ENCODE measurements around the gene COBL.

COBL gene

DNA sequence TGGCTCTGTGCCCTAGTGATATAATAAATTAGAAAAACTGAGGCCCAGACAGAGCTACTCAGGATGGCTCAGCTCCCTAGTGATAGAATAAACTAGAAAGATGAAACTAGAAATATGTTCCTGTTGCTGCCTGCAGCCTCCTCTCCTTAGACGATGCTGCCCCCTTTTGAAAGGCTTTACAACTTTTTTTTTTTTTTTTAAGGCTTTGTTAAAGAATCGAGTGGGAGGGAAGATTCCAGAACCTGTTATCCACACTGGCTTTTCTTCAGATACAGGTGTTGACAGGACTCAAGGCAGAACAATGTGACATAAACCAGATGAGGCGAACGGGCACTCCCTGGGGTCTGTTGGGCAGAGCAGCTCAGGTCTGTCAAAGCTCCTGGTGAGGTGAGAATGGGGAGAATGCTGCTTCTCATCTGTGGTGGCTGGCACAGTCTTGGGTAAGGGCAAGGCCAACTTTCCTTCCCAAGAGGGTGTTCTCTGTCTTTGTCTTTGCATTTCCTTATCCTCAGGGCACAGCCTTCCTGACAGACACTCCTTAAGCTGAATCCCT, 175.1 kb downstream of the COBL start:
- no peak for FAIRE-seq

- no peak for FAIRE-seq
Observed at GRCh38 chr7:51140199-51141164, 176.1 kb downstream of the COBL start.

- no peak for FAIRE-seq
Observed at GRCh38 chr7:51139796-51140195, 176.8 kb downstream of the COBL start.

GRCh38 chr7:51138123-51139085, 178.2 kb downstream of the COBL start:
- no peak for FAIRE-seq

GRCh38 chr7:51135576-51135975, 181.0 kb downstream of the COBL start:
- no peak for FAIRE-seq

- no peak for FAIRE-seq
Observed at GRCh38 chr7:51134013-51134441, 182.6 kb downstream of the COBL start.

- no peak for FAIRE-seq
Observed at GRCh38 chr7:51132661-51133060, 183.9 kb downstream of the COBL start.

DNA sequence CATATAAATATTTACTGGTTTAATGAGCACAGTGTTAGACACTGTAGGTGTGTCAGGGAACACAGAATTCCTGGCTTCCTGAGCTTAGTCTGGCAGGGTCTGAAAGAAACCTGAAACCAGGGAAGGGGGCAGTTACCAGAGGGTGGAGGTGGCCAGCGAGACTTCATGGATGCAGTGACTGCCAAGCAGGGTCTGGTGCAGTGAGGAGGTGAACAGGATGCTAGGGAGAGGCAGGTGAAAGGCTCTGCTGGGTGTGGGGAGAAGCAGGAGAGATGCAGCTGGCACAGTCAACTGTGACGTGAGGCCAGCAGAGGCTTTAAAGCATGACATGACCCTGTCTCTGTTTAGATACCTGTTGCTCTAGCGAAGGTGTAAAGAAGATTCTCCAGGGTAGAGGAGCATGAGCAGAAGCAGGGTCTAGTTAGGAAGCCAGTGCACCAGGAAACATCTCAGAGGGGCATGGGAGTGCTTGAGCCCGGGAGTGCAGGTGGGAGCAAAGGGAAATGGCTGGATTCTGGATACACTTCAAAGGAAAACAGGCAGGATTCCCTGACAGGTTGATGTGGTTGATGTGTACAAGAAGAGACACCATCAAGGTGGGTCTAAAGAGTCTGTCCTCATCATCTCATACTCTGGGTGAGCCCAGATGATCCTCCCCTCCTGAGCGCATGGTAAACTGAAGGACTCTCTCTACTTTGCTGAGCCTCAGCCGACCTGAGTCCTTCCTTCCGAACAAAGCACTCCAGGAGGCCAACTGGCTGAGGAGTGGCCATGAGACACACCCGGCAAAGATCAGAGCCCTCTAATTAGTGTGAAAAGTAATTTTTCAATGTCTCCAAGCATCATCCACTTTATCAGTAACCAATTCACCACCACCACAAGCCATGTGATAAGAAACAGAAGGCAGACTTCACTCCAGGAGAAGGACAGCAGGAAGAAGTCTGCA, 186.8 kb downstream of the COBL start:
- FAIRE-seq: no peak

DNA sequence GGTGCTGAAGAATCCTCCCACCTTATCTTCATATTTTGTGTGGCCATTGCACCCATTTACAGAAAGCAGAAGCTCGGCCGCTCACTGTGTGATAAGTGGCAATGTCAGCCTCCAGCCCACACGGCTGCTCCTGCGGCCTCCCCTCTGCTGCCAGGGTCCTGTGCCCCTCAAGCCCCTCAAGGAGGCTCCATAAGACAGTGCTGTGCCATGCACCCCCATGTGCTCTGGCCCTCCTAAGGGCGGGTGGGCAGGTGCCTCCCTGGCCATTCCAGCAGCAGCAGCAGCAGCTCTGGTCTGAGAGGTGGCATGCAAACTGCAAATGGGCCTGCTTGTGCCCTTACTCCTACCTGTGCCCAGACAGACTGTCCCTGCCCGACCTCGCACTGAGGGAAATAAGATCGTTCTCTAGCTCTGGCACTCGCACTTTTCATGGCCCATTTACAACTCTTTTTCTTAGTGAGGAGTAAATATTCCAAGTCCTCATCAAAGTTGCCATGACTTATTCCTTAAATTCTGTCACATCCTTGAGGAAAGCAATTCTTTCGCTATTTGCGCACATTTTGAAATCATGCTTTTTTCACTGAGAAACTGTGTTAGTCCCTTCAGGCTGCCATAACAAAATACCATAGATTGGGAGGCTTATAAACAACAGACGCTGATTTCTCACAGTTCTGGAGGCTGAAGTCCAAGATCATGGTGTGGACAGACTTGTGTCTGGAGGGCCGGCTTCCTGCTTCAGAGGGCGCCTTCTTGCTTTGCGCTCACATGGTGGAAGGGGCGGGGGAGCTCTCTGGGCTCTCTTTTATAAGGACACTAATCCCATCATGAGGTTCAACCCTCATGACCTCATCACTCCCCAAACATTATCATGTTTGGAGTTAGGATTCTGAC, 187.8 kb downstream of the COBL start:
- no peak for FAIRE-seq

DNA sequence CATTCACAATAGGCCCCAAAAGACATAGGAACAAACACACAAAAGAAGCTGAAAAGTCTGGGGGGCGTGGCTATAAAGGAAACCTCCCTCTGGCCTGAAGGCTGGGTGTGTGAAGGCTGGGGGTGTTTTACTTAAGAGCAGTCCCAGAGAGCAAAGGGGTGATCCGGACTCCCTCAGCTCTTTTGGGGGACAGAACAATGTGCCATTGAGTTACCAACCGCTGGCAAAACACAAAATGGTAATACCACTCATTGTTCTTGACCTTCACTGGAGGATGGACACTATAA, 189.0 kb downstream of the COBL start:
- no peak for FAIRE-seq

- FAIRE-seq: no peak
Observed at GRCh38 chr7:51126813-51127617, 189.6 kb downstream of the COBL start.

DNA sequence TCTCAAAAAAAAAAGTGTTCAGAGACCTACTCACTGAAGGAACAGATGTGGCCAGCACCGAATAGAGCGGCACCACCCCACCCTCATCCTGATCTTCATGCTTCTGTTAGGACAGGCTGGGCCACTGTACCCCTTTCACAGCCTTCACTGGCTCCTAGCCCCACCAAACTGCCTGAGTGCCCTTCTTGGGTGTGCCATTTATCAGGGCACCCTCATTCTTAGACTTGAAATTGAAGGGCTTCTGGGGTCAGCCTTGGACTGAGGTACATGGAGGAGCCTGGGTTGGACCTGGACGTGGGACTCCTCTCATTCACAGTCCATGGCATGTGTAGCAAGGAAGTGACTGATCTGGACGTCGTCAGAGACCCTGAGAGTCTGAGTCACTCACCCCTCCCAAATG, 190.3 kb downstream of the COBL start:
- no peak for FAIRE-seq

- FAIRE-seq: no peak
Observed at GRCh38 chr7:51124321-51124720, 192.3 kb downstream of the COBL start.

GRCh38 chr7:51123322-51124019, 193.1 kb downstream of the COBL start:
- no peak for FAIRE-seq

- FAIRE-seq: no peak
Observed at GRCh38 chr7:51121931-51122425, 194.6 kb downstream of the COBL start.

GRCh38 chr7:51121036-51121790, 195.4 kb downstream of the COBL start:
- FAIRE-seq: no peak

DNA sequence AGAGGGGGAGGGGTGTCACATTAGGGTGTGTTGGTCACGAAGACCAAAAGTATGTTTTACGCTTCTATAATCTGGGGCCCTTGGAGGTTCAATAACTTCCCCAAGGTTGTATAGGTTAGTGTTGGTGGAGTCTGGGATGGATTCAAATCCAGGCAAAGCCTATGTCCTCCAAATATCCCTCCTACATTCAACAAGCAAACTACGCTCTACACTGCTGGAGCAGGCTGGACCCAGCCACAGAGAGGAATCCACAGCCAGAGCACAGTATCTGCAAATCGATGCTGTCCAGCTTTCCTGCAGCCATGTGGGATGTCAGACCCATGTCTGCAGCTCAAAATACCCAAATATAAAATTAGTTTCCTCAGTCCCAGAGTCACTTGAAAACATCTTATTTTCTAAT, 198.0 kb downstream of the COBL start:
- no peak for FAIRE-seq

GRCh38 chr7:51114501-51114900, 202.1 kb downstream of the COBL start:
- FAIRE-seq: no peak

DNA sequence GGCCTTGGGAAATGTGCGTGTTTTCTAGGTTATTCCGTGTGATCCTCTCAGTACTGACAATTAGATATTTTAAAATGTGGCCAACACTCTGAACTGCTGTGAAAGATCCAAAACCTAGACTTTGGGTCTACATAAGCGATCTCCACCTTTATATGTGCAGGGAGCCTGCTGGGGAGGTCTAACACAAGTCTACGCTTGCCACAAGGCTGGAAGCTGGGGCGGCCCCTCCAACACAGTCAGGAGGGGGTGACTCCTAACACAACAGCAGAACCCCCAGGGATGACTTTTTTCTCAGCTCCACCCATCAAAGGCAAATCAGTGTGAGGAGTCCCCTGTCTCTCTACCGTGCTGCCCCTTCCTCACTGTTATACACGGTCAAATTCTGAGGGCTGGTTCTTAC, 202.6 kb downstream of the COBL start:
- no peak for FAIRE-seq

Data from colon (tissue), 2 donors.